Spleen (tissue), 11 donors: Measurements from ENCODE around the gene ALDH1B1. TPM values are rescaled to one million over a fixed set of nuclear protein-coding genes. Genes with fewer than 3 reads are reported as not detected.
"Not testable (repeated sequence)": the region's sequence is repeated elsewhere in the genome, so short reads cannot be mapped to it uniquely, and the experiment has no call there.

ENCODE experiments used
- DNase-seq: peaks from one replicate; pipeline ENCODE4 v3.0.0-alpha.2; 2020
- H3K27ac ChIP-seq, 8 donors: fragments of 200-600 bp; sonication (generic) in 7 of 8; 1 replicate in 4 of 8; 2 replicates in 4 of 8; pipeline versions ENCODE4 v1.5.0 to v1.8.0; 2016 to 2021; ENCODE audit warnings: inconsistent platforms in 4 of 8, mild to moderate bottlenecking in 4 of 8, moderate library complexity in 1 of 8
- H3K27me3 ChIP-seq, 7 donors: fragments of 200-600 bp; sonication (generic) in 6 of 7; replicated peaks in 1 of 7; 1 replicate in 4 of 7; 2 replicates in 3 of 7; pipeline versions ENCODE4 v1.5.0 to v1.8.0; 2016 to 2021; ENCODE audit warnings: inconsistent platforms in 3 of 7, mild to moderate bottlenecking in 1 of 7
- H3K36me3 ChIP-seq, 6 donors: fragments of 200-600 bp; sonication (generic) in 5 of 6; 1 replicate in 4 of 6; 2 replicates in 2 of 6; pipeline versions ENCODE4 v1.5.0 to v1.8.0; 2016 to 2021; ENCODE audit warnings: inconsistent platforms in 2 of 6
- H3K4me1 ChIP-seq, 6 donors: fragments of 200-600 bp; sonication (generic) in 5 of 6; 1 replicate in 3 of 6; 2 replicates in 3 of 6; pipeline versions ENCODE4 v1.5.0 to v1.8.0; 2016 to 2021; ENCODE audit warnings: inconsistent platforms in 3 of 6
- H3K4me3 ChIP-seq, 8 donors: fragments of 200-600 bp; sonication (generic) in 7 of 8; 1 replicate in 4 of 8; 2 replicates in 4 of 8; pipeline versions ENCODE4 v1.5.0 to v1.8.0; 2016 to 2021; ENCODE audit warnings: inconsistent platforms in 4 of 8, mild to moderate bottlenecking in 4 of 8, moderate library complexity in 2 of 8
- H3K9me3 ChIP-seq, 8 donors: fragments of 200-600 bp; sonication (generic) in 7 of 8; 1 replicate in 4 of 8; 2 replicates in 4 of 8; pipeline versions ENCODE4 v1.5.0 to v1.8.0; 2016 to 2021; ENCODE audit warnings: inconsistent platforms in 4 of 8
- CTCF ChIP-seq, 11 experiments: fragments of 200-600 bp in 7 of 11; fragments of 450-650 bp in 4 of 11; sonication (generic) in 4 of 11; IDR thresholded peaks in 8 of 11; conservative IDR thresholded peaks in 3 of 11; 1 replicate in 7 of 11; 2 replicates in 4 of 11; pipeline versions ENCODE4 v1.4.0 to v1.8.0; 2016 to 2021; ENCODE audit warnings: antibody characterized with exemption in 11 of 11, inconsistent platforms in 4 of 11, mild to moderate bottlenecking in 1 of 11
- POLR2A ChIP-seq, 3 donors: fragments of 450-650 bp; IDR thresholded peaks; one replicate each; pipeline ENCODE4 v1.5.1; 2017; ENCODE audit warnings: antibody characterized with exemption in 3 of 3, mild to moderate bottlenecking in 1 of 3
- POLR2AphosphoS5 ChIP-seq, 3 donors: sonication (generic); formaldehyde crosslinking; IDR thresholded peaks; one replicate each; pipeline ENCODE4 v1.5.1; 2017; ENCODE audit warnings: antibody characterized with exemption in 3 of 3
- WGBS, 5 donors: extraction: QIAGEN DNeasy Blood & Tissue Kit in 3 of 5; methylation state at CpG; one replicate each; pipeline versions ENCODE4 v1.1.5 to v1.1.7; 2013 to 2018; 5-methylcytosine and 5-hydroxymethylcytosine counted together
- intact Hi-C: fragments of 100-400 bp; cut with DNase I; formaldehyde crosslinking; loops from one replicate; pipeline ENCODE4 v1.15.0; 2023; ENCODE audit warnings: low total_unique reads
- polyA plus RNA-seq, 3 donors: library from polyadenylated mRNA; stranded (reverse); fragments of 200-250 nt; gene quantifications; one replicate each; pipeline ENCODE4 v1.2.1, GENCODE V29; 2013
- total RNA-seq, 7 donors: library from RNA; depleted of rRNA in 3 of 7; stranded (reverse); fragments of >200 nt in 3 of 7; fragmentation: NEBNext Ultra II Directional in 4 of 7; extraction: Animal tissue kit (Norgen Biotek cat#: 25700) in 4 of 7; gene quantifications; one replicate each; pipeline versions ENCODE4 v1.1.0 to v1.2.1, GENCODE V29; 2016 to 2021
- donor health status: healthy with polysubstance abuse.
- donor health status: DM: no; HTN: no; CAD: no; lungs with moderate emphysema.
- donor health status: DM: no; HTN: no; CAD: no.
- donor health status: Bipolar disorder and iron deficiency.
- donor health status: healthy.
- donor health status: DM: no; HTN: no; CAD: no.
- donor health status: DM: yes; HTN: yes; CAD: no.

ALDH1B1 gene
- total and polyA plus RNA-seq, 10 donors = 4.0 to 14.7 (median 8.3) TPM

GRCh38 chr9:38395653-38396370 is 3.3 kb downstream of the ALDH1B1 start:
- Histone ChIP-seq H3K4me3 (no peak overlapping the region), H3K36me3 (peaks cover 0 to 32% (median 17%) of the 10 kb centered on the region in 6 donors), H3K27ac (no peak overlapping the region), H3K4me1 (peaks cover 12 to 32% (median 24%) of the 10 kb centered on the region in 6 donors), H3K27me3 (no peaks in the 10 kb centered on the region), H3K9me3 (no peaks in the 10 kb centered on the region)
- intact Hi-C loops = no loop called here
- WGBS, 5 donors = 89 to 96% (median 90%) methylated on average over 15 to 30 of the region's 30 CpGs
- DNase-seq = peak; percentile 54
- TF ChIP-seq POLR2A (IDR thresholded peaks at IDR 0.05) = no peak
- TF ChIP-seq POLR2AphosphoS5 (IDR thresholded peaks at IDR 0.05) = no peak
- TF ChIP-seq CTCF (IDR thresholded peaks at IDR 0.05 in 8 of 11, conservative IDR thresholded peaks at IDR 0.05 in 3 of 11) = no peak

- Histone ChIP-seq H3K36me3 (peaks cover 0 to 32% (median 17%) of the 10 kb centered on the region in 6 donors), H3K27ac (no peak overlapping the region), H3K4me3 (no peak overlapping the region), H3K4me1 (peaks cover 12 to 34% (median 23%) of the 10 kb centered on the region in 6 donors), H3K27me3 (no peaks in the 10 kb centered on the region), H3K9me3 (no peaks in the 10 kb centered on the region)
- intact Hi-C loops = no loop called here
- TF ChIP-seq CTCF (IDR thresholded peaks at IDR 0.05 in 8 of 11, conservative IDR thresholded peaks at IDR 0.05 in 3 of 11) = no peak
- no peak for TF ChIP-seq POLR2AphosphoS5 (IDR thresholded peaks at IDR 0.05)
- TF ChIP-seq POLR2A (IDR thresholded peaks at IDR 0.05) = no peak
- 84 to 88% (median 87%) methylated on average over 10 of the region's 10 CpGs for WGBS, 5 donors
- DNase-seq = peak; percentile 58
Observed at GRCh38 chr9:38396371-38396671, 3.8 kb downstream of the ALDH1B1 start.

GRCh38 chr9:38399191-38399590 is 6.7 kb downstream of the ALDH1B1 start:
- H3K4me3 ChIP-seq, intact Hi-C loops, H3K27me3 ChIP-seq, H3K4me1 ChIP-seq, H3K27ac ChIP-seq, H3K9me3 ChIP-seq, DNase-seq: not testable (repeated sequence)
- H3K36me3 ChIP-seq = peaks cover 0 to 32% (median 17%) of the 10 kb centered on the region in 6 donors
- WGBS, 5 donors = 50 to 88% (median 75%) methylated on average over 1 of the region's 1 CpG

- peaks cover 0 to 16% (median 3%) of the 10 kb centered on the region in 6 donors for H3K36me3 ChIP-seq
- H3K4me1 ChIP-seq = peaks cover 0 to 9% (median 0%) of the 10 kb centered on the region in 6 donors
- intact Hi-C loops = loop anchor here (10.0 kb wide), 1 partner anchor 657 kb away; no protein-coding TSS in a partner anchor
- no peaks in the 10 kb centered on the region for H3K9me3 ChIP-seq
- no peak overlapping the region for H3K27ac ChIP-seq
- no peak for DNase-seq
- 64 to 85% (median 78%) methylated on average over 6 of the region's 6 CpGs for WGBS, 5 donors
- TF ChIP-seq POLR2A (IDR thresholded peaks at IDR 0.05) = no peak
- no peak for TF ChIP-seq CTCF (IDR thresholded peaks at IDR 0.05 in 8 of 11, conservative IDR thresholded peaks at IDR 0.05 in 3 of 11)
- no peak for TF ChIP-seq POLR2AphosphoS5 (IDR thresholded peaks at IDR 0.05)
- H3K27me3 ChIP-seq = peaks cover 0 to 23% (median 0%) of the 10 kb centered on the region in 7 donors
- no peak overlapping the region for H3K4me3 ChIP-seq
Observed at GRCh38 chr9:38401994-38402393, 9.5 kb downstream of the ALDH1B1 start.
